ENCODE results near the gene PMFBP1. TPM values are rescaled to one million over a fixed set of nuclear protein-coding genes. Genes with fewer than 3 reads are reported as not detected.

Gene PMFBP1
- 0.39 TPM for total RNA-seq
- long read RNA-seq, partial matches to known transcripts: 1 of 3 reads
- long read RNA-seq, other reads (novel, unspliced or antisense): 2 of 3 reads

- no peak for DNase-seq (ENCODE audit: low spot score)
These were observed at the start of gene PMFBP1 for GRCh38 chr16:72172105-72173034. PMFBP1 (minus strand) TSS chr16:72172155; CDS start chr16:72171208, 947 bp downstream.

- DNase-seq (ENCODE audit: low spot score): no peak
These were observed 49.7 kb upstream of the PMFBP1 start for GRCh38 chr16:72221630-72222024.

GRCh38 chr16:72220875-72221629, 49.1 kb upstream of the PMFBP1 start:
- DNase-seq (ENCODE audit: low spot score): no peak

- no peak for DNase-seq (ENCODE audit: low spot score)
These were observed 47.3 kb upstream of the PMFBP1 start for GRCh38 chr16:72219282-72219681.

GRCh38 chr16:72216767-72217166, 44.8 kb upstream of the PMFBP1 start:
- DNase-seq (ENCODE audit: low spot score): no peak

- no peak for DNase-seq (ENCODE audit: low spot score)
These were observed 42.9 kb upstream of the PMFBP1 start for GRCh38 chr16:72214821-72215220.

GRCh38 chr16:72211110-72211509, 39.2 kb upstream of the PMFBP1 start:
- no peak for DNase-seq (ENCODE audit: low spot score)

- DNase-seq (ENCODE audit: low spot score): no peak
These were observed 38.6 kb upstream of the PMFBP1 start for GRCh38 chr16:72210555-72210954.

- no peak for DNase-seq (ENCODE audit: low spot score)
These were observed 38.1 kb upstream of the PMFBP1 start for GRCh38 chr16:72210072-72210471.

GRCh38 chr16:72206299-72206698, 34.3 kb upstream of the PMFBP1 start:
- DNase-seq (ENCODE audit: low spot score): no peak

- no peak for DNase-seq (ENCODE audit: low spot score)
These were observed 31.4 kb upstream of the PMFBP1 start for GRCh38 chr16:72203401-72203800.

- DNase-seq (ENCODE audit: low spot score): no peak
These were observed 30.1 kb upstream of the PMFBP1 start for GRCh38 chr16:72202014-72202413.

- DNase-seq (ENCODE audit: low spot score): no peak
These were observed 29.4 kb upstream of the PMFBP1 start for GRCh38 chr16:72201387-72201786.

- DNase-seq (ENCODE audit: low spot score): no peak
These were observed 27.9 kb upstream of the PMFBP1 start for GRCh38 chr16:72199761-72200337.

GRCh38 chr16:72198771-72199201, 26.8 kb upstream of the PMFBP1 start:
- DNase-seq (ENCODE audit: low spot score): no peak

GRCh38 chr16:72198021-72198711, 26.2 kb upstream of the PMFBP1 start:
- no peak for DNase-seq (ENCODE audit: low spot score)

- DNase-seq (ENCODE audit: low spot score): no peak
These were observed 25.6 kb upstream of the PMFBP1 start for GRCh38 chr16:72197545-72197944.

GRCh38 chr16:72195609-72196008, 23.7 kb upstream of the PMFBP1 start:
- no peak for DNase-seq (ENCODE audit: low spot score)

- no peak for DNase-seq (ENCODE audit: low spot score)
These were observed 19.6 kb upstream of the PMFBP1 start for GRCh38 chr16:72191551-72191950.

GRCh38 chr16:72189865-72190371, 18.0 kb upstream of the PMFBP1 start:
- no peak for DNase-seq (ENCODE audit: low spot score)

- no peak for DNase-seq (ENCODE audit: low spot score)
These were observed 16.6 kb upstream of the PMFBP1 start for GRCh38 chr16:72188541-72188940.

Measured in mesenteric fat pad (tissue), 1 donor.